Neural progenitor cell (in vitro differentiated cells): ENCODE measurements around the gene FUT7. TPM values are rescaled to one million over a fixed set of nuclear protein-coding genes. Genes with fewer than 3 reads are reported as not detected.

Experiments used
- DNase-seq: peaks from one replicate; pipeline ENCODE4 v3.0.0-alpha.2; 2016; ENCODE audit warnings: low spot score
- H2AFZ ChIP-seq: fragments of 200-600 bp; sonication (generic); replicated peaks from 2 replicates; pipeline ENCODE4 v1.6.1; 2016; ENCODE audit warnings: antibody characterized with exemption
- H3F3A ChIP-seq: fragments of 200-600 bp; sonication (generic); 2 replicates; pipeline ENCODE4 v1.6.1; 2016; ENCODE audit warnings: antibody characterized with exemption, low read depth
- H3K27ac ChIP-seq: fragments of 200-600 bp; sonication (generic); 2 replicates; pipeline ENCODE4 v1.5.1; 2016; ENCODE audit warnings: mild to moderate bottlenecking
- H3K27me3 ChIP-seq: fragments of 200-600 bp; sonication (generic); 2 replicates; pipeline ENCODE4 v1.6.1; 2016; ENCODE audit warnings: mild to moderate bottlenecking, moderate library complexity
- H3K36me3 ChIP-seq: fragments of 200-600 bp; sonication (generic); 2 replicates; pipeline ENCODE4 v1.5.1; 2016
- H3K4me1 ChIP-seq: fragments of 200-600 bp; sonication (generic); 2 replicates; pipeline ENCODE4 v1.6.1; 2016; ENCODE audit warnings: mixed run types
- H3K4me2 ChIP-seq: fragments of 200-600 bp; sonication (generic); 2 replicates; pipeline ENCODE4 v1.6.1; 2016
- H3K4me3 ChIP-seq: fragments of 200-600 bp; sonication (generic); 2 replicates; pipeline ENCODE4 v1.5.1; 2016
- H3K79me2 ChIP-seq: fragments of 200-600 bp; sonication (generic); 2 replicates; pipeline ENCODE4 v1.6.1; 2016; ENCODE audit warnings: low read depth
- H3K9ac ChIP-seq: fragments of 200-600 bp; sonication (generic); 2 replicates; pipeline ENCODE4 v1.6.1; 2016
- H3K9me3 ChIP-seq: fragments of 200-600 bp; sonication (generic); 2 replicates; pipeline ENCODE4 v1.5.1; 2016; ENCODE audit warnings: low read depth
- H4K20me1 ChIP-seq: fragments of 200-600 bp; sonication (generic); 2 replicates; pipeline ENCODE4 v1.6.1; 2016; ENCODE audit warnings: low read depth
- H3K27ac Mint-ChIP-seq: 3 replicates; pipeline ENCODE4 v1.8.0; 2021; ENCODE audit warnings: mixed read lengths
- H3K27me3 Mint-ChIP-seq: 2 replicates; pipeline ENCODE4 v1.8.0; 2022; ENCODE audit warnings: low read depth, mild to moderate bottlenecking, inconsistent platforms, moderate library complexity, mixed read lengths; ENCODE audit not compliant: insufficient read depth
- H3K36me3 Mint-ChIP-seq: 3 replicates; pipeline ENCODE4 v1.8.0; 2021; ENCODE audit warnings: mixed read lengths
- H3K4me1 Mint-ChIP-seq: 3 replicates; pipeline ENCODE4 v1.8.0; 2021; ENCODE audit warnings: mixed read lengths
- H3K4me3 Mint-ChIP-seq: 3 replicates; pipeline ENCODE4 v1.8.0; 2021; ENCODE audit warnings: mild to moderate bottlenecking, moderate library complexity, mixed read lengths
- H3K9me3 Mint-ChIP-seq: 3 replicates; pipeline ENCODE4 v1.8.0; 2020; ENCODE audit warnings: mixed read lengths
- EZH2 ChIP-seq: fragments of 200-600 bp; sonication (generic); IDR thresholded peaks from 2 replicates; pipeline ENCODE4 v1.6.1; 2017; ENCODE audit warnings: antibody characterized with exemption, mild to moderate bottlenecking, moderate library complexity
- EZH2phosphoT487 ChIP-seq: fragments of 200-600 bp; sonication (generic); IDR thresholded peaks from 2 replicates; pipeline ENCODE4 v1.6.1; 2017; ENCODE audit warnings: antibody characterized with exemption
- total RNA-seq: library from RNA; depleted of rRNA; stranded (reverse); fragments of >200 nt; gene quantifications from 2 replicates; pipeline ENCODE4 v1.2.3, GENCODE V29; 2015; ENCODE audit warnings: low replicate concordance
- TF ChIP-seq, protein P1 (sequence below): fragments of 200-600 bp; sonication (generic); IDR thresholded peaks from 2 replicates; pipeline ENCODE4 v1.5.1; 2017; ENCODE audit warnings: antibody characterized with exemption, mild to moderate bottlenecking

Gene FUT7
- total RNA-seq, 1 donor from 2014 or later, result not detected

DNA sequence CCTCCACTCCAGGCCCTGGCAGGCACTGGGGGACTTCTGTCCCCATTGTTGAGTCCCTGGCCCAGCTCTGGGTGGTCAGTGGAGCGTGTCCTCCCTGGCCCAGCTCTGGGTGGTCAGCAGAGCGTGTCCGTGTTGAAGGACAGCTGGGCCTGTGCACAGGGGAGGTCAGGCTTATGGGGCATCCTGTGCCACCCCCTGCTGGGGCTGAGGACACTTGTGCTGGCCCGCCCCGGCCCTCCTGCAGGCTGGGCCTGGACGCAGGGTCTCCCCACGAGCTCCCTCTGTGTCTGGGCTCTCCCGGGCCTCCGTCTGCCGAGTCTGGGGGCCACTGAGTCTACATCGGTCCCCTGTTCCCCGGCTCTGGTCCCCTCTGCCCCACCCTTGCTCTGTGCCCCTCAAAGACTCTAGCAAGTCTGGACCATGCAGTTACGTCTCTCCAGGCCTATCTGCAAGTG is 24.0 kb downstream of the FUT7 start:
- H3K9me3 ChIP-seq, result no peaks in the 10 kb centered on the region
- H3K27me3 Mint-ChIP-seq, result peaks cover 12% of the 10 kb centered on the region
- H3K4me1 ChIP-seq, result no peaks in the 10 kb centered on the region
- H3K79me2 ChIP-seq, result no peaks in the 10 kb centered on the region
- H3K4me3 ChIP-seq, result no peak overlapping the region
- H3K4me2 ChIP-seq, result no peak overlapping the region
- no peak overlapping the region for H3K27ac Mint-ChIP-seq
- no peaks in the 10 kb centered on the region for H3K4me1 Mint-ChIP-seq
- no peaks in the 10 kb centered on the region for H4K20me1 ChIP-seq
- peaks cover 1% of the 10 kb centered on the region for H3K36me3 Mint-ChIP-seq
- no peak for DNase-seq
- no peak overlapping the region for H3K4me3 Mint-ChIP-seq
- no peaks in the 10 kb centered on the region for H3K27me3 ChIP-seq
- H3K27ac ChIP-seq, result no peak overlapping the region
- H3F3A ChIP-seq, result no peaks in the 10 kb centered on the region
- H3K9ac ChIP-seq, result no peak overlapping the region
- H2AFZ ChIP-seq, result no peak overlapping the region
- TF ChIP-seq, protein P1, sequence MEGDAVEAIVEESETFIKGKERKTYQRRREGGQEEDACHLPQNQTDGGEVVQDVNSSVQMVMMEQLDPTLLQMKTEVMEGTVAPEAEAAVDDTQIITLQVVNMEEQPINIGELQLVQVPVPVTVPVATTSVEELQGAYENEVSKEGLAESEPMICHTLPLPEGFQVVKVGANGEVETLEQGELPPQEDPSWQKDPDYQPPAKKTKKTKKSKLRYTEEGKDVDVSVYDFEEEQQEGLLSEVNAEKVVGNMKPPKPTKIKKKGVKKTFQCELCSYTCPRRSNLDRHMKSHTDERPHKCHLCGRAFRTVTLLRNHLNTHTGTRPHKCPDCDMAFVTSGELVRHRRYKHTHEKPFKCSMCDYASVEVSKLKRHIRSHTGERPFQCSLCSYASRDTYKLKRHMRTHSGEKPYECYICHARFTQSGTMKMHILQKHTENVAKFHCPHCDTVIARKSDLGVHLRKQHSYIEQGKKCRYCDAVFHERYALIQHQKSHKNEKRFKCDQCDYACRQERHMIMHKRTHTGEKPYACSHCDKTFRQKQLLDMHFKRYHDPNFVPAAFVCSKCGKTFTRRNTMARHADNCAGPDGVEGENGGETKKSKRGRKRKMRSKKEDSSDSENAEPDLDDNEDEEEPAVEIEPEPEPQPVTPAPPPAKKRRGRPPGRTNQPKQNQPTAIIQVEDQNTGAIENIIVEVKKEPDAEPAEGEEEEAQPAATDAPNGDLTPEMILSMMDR, result no peak
- TF ChIP-seq EZH2phosphoT487, result no peak
- peaks cover 7% of the 10 kb centered on the region for H3K9me3 Mint-ChIP-seq
- H3K36me3 ChIP-seq, result no peaks in the 10 kb centered on the region

DNA sequence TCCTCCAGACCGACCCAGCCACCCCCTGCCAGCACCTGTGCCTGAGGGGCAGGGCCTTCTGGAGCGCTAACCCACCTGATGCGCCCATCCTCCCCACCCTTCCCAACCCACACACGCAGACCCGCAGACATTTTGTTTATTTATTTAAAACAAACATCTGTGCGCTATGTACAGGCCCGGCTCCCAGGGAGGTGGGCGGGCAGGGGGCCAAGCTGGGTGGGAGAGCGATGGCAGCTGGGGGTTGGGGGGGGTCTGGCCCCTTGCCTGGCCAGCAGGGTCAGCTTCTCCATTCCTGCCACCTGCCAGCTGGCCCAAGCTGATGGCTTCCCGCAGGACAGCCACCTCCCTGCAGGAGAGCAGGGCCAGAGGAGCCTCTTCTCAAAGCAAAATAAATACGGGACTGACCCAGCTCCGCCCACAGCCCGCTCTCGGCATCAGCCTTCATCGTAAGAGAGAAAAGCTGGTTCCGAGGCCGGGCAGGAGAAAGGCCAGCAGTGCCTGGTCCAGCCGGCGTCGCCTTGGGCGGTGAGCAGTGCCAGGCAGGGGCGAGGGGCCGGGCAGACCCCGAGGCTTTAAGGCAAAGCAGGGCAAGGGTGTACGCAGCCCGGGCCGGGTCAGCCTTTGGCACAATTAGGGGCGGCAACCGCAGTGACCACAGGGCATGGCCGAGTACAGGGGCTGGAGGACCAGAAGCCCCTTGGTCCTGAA is 24.6 kb downstream of the FUT7 start:
- Mint-ChIP-seq H3K4me3 (no peak overlapping the region), H3K36me3 (no peaks in the 10 kb centered on the region), H3K27me3 (peaks cover 12% of the 10 kb centered on the region), H3K4me1 (no peaks in the 10 kb centered on the region), H3K27ac (no peak overlapping the region), H3K9me3 (peaks cover 7% of the 10 kb centered on the region)
- H3K27me3 ChIP-seq, result no peaks in the 10 kb centered on the region
- no peaks in the 10 kb centered on the region for H4K20me1 ChIP-seq
- H3K36me3 ChIP-seq, result no peaks in the 10 kb centered on the region
- no peaks in the 10 kb centered on the region for H3K79me2 ChIP-seq
- H2AFZ ChIP-seq, result no peak overlapping the region
- DNase-seq, result no peak
- no peak overlapping the region for H3K9ac ChIP-seq
- no peak overlapping the region for H3K4me2 ChIP-seq
- H3K4me3 ChIP-seq, result no peak overlapping the region
- TF ChIP-seq EZH2phosphoT487, result no peak
- TF ChIP-seq, protein P1, result no peak
- no peak for TF ChIP-seq EZH2
- no peak overlapping the region for H3K27ac ChIP-seq
- H3K4me1 ChIP-seq, result no peaks in the 10 kb centered on the region
- H3F3A ChIP-seq, result no peaks in the 10 kb centered on the region
- H3K9me3 ChIP-seq, result no peaks in the 10 kb centered on the region

DNA sequence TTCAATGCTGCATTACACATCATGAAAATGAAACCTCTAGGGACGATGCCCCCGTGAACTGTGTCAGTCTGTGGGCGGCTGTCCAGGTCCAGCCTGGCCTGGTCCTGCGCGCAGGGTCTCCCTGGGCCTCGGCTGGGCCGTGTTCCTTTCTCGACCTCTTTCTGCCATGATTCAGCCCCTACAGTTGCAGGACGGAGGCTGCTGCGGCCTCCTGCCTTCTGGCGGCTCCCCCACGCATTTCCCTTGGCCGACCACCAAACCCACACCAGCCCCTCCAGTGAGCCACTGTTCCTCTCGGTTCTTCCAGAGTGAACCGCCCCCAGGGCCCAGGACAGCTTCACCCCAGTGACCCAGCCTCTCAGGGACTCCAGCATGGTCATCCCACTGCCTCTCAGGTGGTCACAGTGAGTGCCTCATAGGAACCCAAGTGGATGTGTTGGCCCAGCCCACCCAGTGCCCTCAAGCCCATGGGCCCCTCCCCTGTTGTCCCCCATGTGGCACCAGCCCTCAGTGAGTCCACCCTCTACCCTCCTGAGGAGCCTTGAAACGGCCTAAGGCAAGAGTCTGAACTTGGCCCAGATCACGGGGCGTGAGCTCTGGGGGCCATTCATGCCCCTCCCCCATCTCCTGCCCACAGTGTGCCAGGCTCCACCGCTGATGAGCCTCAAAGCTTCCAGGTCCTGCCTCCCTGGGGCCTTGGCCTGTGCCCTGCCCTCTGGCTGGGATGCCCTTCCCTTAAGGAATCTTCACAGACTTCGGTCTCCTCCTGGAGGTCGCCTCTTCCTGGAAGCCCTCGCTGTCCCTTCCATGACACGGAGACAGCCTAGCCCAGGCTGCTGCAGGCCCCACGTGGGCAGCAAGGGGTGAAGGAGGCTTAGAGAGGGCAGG is 25.5 kb downstream of the FUT7 start:
- no peak overlapping the region for H3K9ac ChIP-seq
- no peaks in the 10 kb centered on the region for H3F3A ChIP-seq
- H3K79me2 ChIP-seq, result no peaks in the 10 kb centered on the region
- H3K36me3 ChIP-seq, result no peaks in the 10 kb centered on the region
- H3K4me1 Mint-ChIP-seq, result no peaks in the 10 kb centered on the region
- no peaks in the 10 kb centered on the region for H3K9me3 ChIP-seq
- TF ChIP-seq EZH2phosphoT487, result no peak
- TF ChIP-seq, protein P1, result no peak
- no peaks in the 10 kb centered on the region for H3K36me3 Mint-ChIP-seq
- no peak overlapping the region for H3K4me3 ChIP-seq
- H3K27me3 ChIP-seq, result no peaks in the 10 kb centered on the region
- H3K27ac Mint-ChIP-seq, result no peak overlapping the region
- no peak overlapping the region for H3K4me3 Mint-ChIP-seq
- H3K4me1 ChIP-seq, result no peaks in the 10 kb centered on the region
- H3K9me3 Mint-ChIP-seq, result peaks cover 7% of the 10 kb centered on the region
- H4K20me1 ChIP-seq, result no peaks in the 10 kb centered on the region
- H3K4me2 ChIP-seq, result no peak overlapping the region
- no peak overlapping the region for H3K27ac ChIP-seq
- DNase-seq, result no peak
- H2AFZ ChIP-seq, result no peak overlapping the region
- peaks cover 12% of the 10 kb centered on the region for H3K27me3 Mint-ChIP-seq
